ENCODE results near the gene SLC38A10. TPM values are rescaled to one million over a fixed set of nuclear protein-coding genes. Genes with fewer than 3 reads are reported as not detected.

Gene SLC38A10
- total and polyA plus RNA-seq, 2 of the 13 experiments (the other 11 are each of a cell fraction or from before 2014, with no cell fraction given), result 23.4 to 55.8 TPM

- TF ChIP-seq TFAP4 (IDR thresholded peaks at IDR 0.05; ENCODE audit: borderline replicate concordance, low read depth), result peak; percentile 33; the same call in 1 of the 2 replicates
- TF ChIP-seq TARDBP (CRISPR knock-in tag; IDR thresholded peaks at IDR 0.05), result peak; percentile 64; the same call in 1 of the 2 replicates
- TF ChIP-seq ZNF282 (IDR thresholded peaks at IDR 0.05; ENCODE audit: partially characterized antibody), result no peak
- peak; percentile 57; the same call in 1 of the 2 replicates for TF ChIP-seq TBX2 (CRISPR knock-in tag; IDR thresholded peaks at IDR 0.05; ENCODE audit: borderline replicate concordance)
- TF ChIP-seq ZNF576 (CRISPR knock-in tag; IDR thresholded peaks at IDR 0.05), result 0 out of 2 replicates have a peak, but pooled peaks have one; percentile 51
- TF ChIP-seq SAP130 (CRISPR knock-in tag; IDR thresholded peaks at IDR 0.05; ENCODE audit: low read depth), result peak; percentile 82
- TF ChIP-seq HNRNPLL (IDR thresholded peaks at IDR 0.05; ENCODE audit: low read depth, low read length, poor library complexity, severe bottlenecking), result peak; percentile 34
- TF ChIP-seq BORCS8-MEF2B (CRISPR knock-in tag; IDR thresholded peaks at IDR 0.05), result no peak
- TF ChIP-seq ZNF343 (CRISPR knock-in tag; IDR thresholded peaks at IDR 0.05), result no peak
- no peak for TF ChIP-seq EHMT2 (IDR thresholded peaks at IDR 0.05; ENCODE audit: borderline replicate concordance, low read depth, low read length)
- TF ChIP-seq CTCF (CRISPR knock-in tag; IDR thresholded peaks at IDR 0.05), result peak; percentile 35
- 0 out of 2 replicates have a peak, but pooled peaks have one; percentile 47 for TF ChIP-seq ZNF605 (CRISPR knock-in tag; IDR thresholded peaks at IDR 0.05)
- peak; percentile 61; the same call in 1 of the 2 replicates for TF ChIP-seq ZNF800 (CRISPR knock-in tag; IDR thresholded peaks at IDR 0.05)
- no peak for TF ChIP-seq PHF20 (CRISPR knock-in tag; IDR thresholded peaks at IDR 0.05)
- no peak for TF ChIP-seq ZNF17 (CRISPR knock-in tag; IDR thresholded peaks at IDR 0.05)
- TF ChIP-seq NR0B2 (CRISPR knock-in tag; IDR thresholded peaks at IDR 0.05), result 0 out of 2 replicates have a peak, but pooled peaks have one; percentile 24
- no peak for TF ChIP-seq ZMYM3 (CRISPR knock-in tag; IDR thresholded peaks at IDR 0.05)
- TF ChIP-seq ERF (CRISPR knock-in tag; IDR thresholded peaks at IDR 0.05), result peak; percentile 24; the same call in 1 of the 2 replicates
- TF ChIP-seq RBM39 (IDR thresholded peaks at IDR 0.05; ENCODE audit: low read depth, low read length, poor library complexity, severe bottlenecking), result no peak
- 0 out of 2 replicates have a peak, but pooled peaks have one; percentile 56 for TF ChIP-seq HBP1 (CRISPR knock-in tag; IDR thresholded peaks at IDR 0.05; ENCODE audit: low read depth)
- no peak for TF ChIP-seq MEIS1 (CRISPR knock-in tag; IDR thresholded peaks at IDR 0.05; ENCODE audit: borderline replicate concordance)
These were observed 34.1 kb upstream of the SLC38A10 start (continued) for GRCh38 chr17:81328978-81329926.

Data from HepG2 (cell line).